T-helper 2 cell treated with Interferon-gamma antibody and Interleukin-4, amounts not matched to agents 100 ng/mL and 5 ng/mL, for 36 hours (primary cell): ENCODE results near the gene RPS6KB1. TPM values are rescaled to one million over a fixed set of nuclear protein-coding genes. Genes with fewer than 3 reads are reported as not detected.
"Not testable (repeated sequence)": the region's sequence is repeated elsewhere in the genome, so short reads cannot be mapped to it uniquely, and the experiment has no call there.

Experiments
- intact Hi-C: fragments of 100-400 bp; cut with micrococcal nuclease; formaldehyde crosslinking; loops from one replicate; pipeline ENCODE4 v1.15.1; 2023
- total RNA-seq: library from RNA; stranded (reverse); gene quantifications from 2 replicates; pipeline ENCODE4 v1.2.3, GENCODE V29; 2022

The RPS6KB1 gene
- total RNA-seq, 1 donor from 2014 or later, result 59.4 TPM

DNA sequence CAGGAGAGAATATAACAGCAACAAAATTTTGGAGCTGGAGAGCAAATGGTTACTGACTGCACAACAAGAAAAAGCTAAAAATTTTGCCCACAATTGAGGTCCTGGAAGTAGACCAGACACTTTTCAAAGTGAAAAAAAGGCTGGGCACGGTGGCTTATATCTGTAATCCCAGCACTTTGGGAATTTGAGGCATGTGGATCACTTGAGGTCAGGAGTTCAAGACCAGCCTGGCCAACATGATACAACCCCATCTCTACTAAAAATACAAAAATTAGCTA, 23.0 kb upstream of the RPS6KB1 start:
- intact Hi-C loops, result no loop called here

- intact Hi-C loops, result no loop called here
Measured at GRCh38 chr17:59870482-59870881, 22.4 kb upstream of the RPS6KB1 start.

GRCh38 chr17:59872351-59872750, 20.6 kb upstream of the RPS6KB1 start:
- intact Hi-C loops, result no loop called here

DNA sequence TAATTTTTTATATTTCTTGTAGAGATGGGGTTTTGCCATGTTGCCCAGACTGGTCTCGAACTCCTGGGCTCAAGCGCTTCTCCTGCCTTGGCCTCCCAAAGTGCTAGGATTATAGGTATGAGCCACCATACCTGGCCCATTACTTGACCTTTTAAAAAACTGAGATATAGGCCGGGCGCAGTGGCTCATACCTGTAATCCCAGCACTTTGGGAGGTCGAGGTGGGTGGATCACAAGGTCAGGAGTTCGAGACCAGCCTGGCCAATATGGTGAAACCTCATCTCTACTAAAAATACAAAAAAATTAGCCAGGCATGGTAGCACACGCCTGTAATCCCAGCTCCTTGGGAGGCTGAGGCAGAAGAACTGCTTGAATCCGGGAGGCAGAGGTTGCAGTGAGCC, 19.5 kb upstream of the RPS6KB1 start:
- intact Hi-C loops, result not testable (repeated sequence)

GRCh38 chr17:59874376-59874775, 18.5 kb upstream of the RPS6KB1 start:
- intact Hi-C loops, result no loop called here

- intact Hi-C loops, result no loop called here
Measured at GRCh38 chr17:59876107-59876506, 16.8 kb upstream of the RPS6KB1 start.

DNA sequence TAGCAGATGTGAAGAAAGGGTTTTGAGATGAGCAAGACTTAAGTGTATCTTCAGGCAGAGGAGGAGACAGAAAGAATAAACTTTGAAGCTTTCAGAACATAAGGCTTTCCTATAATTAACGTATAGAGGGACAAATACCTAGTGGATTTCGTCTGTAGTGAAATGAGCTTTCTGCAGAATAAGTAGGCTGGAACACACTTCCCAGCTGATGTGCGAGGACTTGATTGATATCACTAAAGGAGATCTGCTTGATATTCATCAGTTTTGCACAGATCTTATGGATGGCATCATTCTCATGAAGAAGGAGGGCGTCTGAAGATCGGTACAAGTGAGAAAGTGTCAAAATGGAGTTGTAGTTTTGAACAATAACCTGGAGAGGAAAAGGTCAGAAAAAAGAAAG, 15.0 kb upstream of the RPS6KB1 start:
- intact Hi-C loops, result no loop called here

- intact Hi-C loops, result no loop called here
Measured at GRCh38 chr17:59878624-59879023, 14.3 kb upstream of the RPS6KB1 start.

DNA sequence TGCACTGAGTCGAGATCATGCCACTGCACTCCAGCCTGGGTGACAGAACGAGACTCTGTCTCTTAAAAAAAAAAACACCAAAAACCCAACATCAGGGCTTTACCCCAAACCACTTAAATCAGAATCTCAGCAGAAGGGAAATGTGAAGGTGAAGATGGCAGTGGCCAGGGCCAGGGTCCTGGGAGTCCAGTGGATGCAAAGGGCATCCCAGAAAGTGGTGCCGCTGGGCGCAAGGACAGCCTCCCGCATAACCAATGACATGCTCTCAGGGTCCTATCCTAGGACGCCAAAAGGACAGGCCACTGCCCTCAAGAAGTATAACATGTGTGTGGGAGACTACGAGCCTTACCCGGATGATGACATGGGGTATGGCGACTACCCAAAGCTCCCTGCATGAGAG, 8.1 kb upstream of the RPS6KB1 start:
- intact Hi-C loops, result no loop called here

GRCh38 chr17:59888145-59888750, 4.7 kb upstream of the RPS6KB1 start:
- intact Hi-C loops, result no loop called here

DNA sequence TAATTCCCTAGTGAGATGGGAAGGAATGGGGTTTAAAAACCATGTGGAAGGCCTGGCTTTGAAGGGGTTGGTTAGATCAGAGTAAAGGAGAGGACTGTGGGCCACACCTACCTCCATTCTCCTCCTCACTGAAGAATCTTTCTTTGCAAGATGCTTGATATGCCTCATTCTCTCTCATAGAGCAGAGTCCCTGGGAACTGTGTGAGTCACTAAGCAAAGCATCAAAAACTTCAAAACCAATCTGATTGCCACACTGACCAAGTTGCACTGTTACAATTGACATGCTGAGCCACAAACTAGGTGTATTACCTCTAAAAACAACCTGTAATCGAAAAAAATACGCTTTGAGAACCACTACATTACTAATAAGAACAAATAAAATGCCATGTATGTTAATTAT, 2.2 kb upstream of the RPS6KB1 start:
- intact Hi-C loops, result loop anchor here (5.0 to 10.0 kb wide), 2 partner anchors 74 to 147 kb away; partner anchors contain the start of gene RNFT1

DNA sequence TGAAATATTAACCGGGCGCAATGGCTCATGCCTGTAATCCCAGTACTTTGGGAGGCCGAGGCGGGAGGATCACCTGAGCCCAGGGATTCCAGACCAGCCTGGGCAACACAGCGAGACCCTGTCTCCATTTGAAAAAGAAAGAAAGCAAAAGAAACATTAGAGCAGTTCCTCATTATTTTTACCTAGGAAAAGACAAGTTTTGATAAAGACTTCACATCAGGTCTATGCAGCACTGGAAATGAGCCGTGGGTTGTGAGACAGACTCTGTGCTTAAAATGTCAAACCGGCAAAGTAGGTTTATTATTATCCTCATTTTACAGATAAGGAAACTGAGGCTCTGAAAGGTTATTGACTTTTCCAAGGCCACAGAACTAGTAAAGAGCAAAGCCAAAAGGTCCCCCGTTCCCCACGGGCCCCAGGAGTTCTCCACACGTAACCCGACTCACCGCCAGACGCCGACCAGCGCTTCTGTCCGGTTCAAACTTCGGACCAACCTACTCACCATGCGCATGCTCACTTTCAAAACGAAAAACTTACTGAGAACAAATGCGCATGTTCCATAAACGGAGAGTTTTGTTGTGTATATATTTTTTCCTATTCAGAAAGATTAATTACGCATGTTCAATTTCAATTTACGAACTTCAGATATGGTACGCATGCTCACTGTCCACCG, 534 bp upstream of the RPS6KB1 start:
- intact Hi-C loops, result loop anchor here (2.0 to 10.0 kb wide), 4 partner anchors 54 to 186 kb away; partner anchors contain the start of genes PTRH2, RNFT1 and VMP1

DNA sequence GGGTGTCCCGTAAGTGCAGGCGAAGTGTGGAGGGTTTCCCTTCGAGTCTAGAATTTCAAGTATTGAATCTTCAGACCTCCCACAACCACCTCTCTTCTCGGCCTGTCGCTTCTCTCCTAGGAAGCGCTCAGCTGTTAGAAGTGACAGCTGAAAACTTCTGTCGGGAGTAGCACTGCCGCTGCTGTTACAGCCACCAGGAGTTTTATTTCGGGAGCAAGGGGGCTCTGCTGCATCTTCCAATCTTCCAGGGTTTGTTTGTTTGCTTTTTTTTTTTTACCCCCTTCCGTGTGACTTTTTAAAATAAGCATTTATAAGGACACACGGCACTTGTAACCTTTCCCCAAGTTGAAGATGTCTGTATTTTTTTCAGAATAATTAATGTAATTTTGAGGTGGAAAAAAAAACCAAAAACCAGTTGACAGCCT, 767 bp downstream of the RPS6KB1 start:
- intact Hi-C loops, result loop anchor here (2.0 to 10.0 kb wide), 4 partner anchors 55 to 187 kb away; partner anchors contain the start of genes PTRH2, RNFT1 and VMP1

DNA sequence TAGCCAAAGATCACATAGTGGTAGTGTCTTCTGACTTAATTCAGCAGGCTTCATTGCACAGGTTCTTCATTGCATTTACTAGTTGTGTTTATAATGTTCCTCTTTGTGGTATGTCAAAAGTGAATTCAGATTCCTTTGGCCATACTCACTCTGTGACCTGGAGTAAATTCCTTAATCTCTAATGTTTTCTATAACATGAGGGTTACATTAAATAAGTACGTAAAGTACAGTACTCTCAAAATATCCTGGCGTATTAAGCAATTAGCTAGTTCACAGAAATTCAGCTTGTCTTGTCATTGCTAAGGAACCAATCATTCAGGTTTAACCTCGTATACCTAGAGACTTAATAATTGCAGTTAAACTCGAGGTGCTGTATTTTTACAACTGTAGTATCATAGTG, 4.2 kb downstream of the RPS6KB1 start:
- intact Hi-C loops, result loop anchor here (10.0 kb wide), 1 partner anchor 68 kb away; the partner anchor contains the start of gene RNFT1

- intact Hi-C loops, result loop anchor here (10.0 kb wide), 1 partner anchor 66 kb away; the partner anchor contains the start of gene RNFT1
Measured at GRCh38 chr17:59899099-59899498, 6.2 kb downstream of the RPS6KB1 start.

DNA sequence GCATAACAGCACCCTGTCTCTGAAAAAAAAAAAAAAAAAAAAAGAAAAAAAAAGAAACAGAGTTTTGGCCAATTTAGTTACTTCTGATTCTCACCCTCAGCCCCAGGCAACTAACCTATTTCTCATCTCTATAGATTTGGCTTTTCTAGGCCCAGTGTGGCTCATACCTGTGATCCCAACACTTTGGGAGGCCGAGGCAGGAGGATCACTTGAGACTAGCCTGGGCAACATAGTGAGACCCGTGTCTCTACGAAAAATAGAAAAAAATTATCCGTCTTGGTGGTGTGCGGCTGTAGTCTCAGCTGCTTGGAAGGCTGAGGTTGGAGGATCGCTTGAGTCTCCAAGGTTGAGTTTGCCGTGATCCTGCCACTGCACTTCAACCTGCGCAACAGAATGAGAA, 8.7 kb downstream of the RPS6KB1 start:
- intact Hi-C loops, result no loop called here

- intact Hi-C loops, result no loop called here
Measured at GRCh38 chr17:59903455-59903854, 10.5 kb downstream of the RPS6KB1 start.

DNA sequence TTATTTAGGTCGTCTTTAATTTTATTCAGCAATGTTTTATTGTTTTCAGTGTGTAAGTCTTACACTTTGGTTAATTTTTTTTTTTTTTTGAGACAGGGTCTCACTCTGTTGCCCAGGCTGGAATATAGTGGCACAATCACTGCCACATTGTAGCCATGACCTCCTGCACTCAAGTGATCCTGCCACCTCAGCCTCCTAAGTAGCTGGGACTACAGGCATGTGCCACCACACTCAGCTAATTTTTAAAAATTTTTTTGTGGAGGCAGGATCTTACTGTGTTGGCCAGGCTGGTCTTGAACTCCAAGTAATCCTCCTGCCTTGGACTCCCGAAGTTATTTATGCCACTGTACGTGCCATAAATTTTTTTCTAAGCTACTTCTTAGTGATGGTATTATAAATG, 14.5 kb downstream of the RPS6KB1 start:
- intact Hi-C loops, result no loop called here

GRCh38 chr17:59914274-59914854, 21.4 kb downstream of the RPS6KB1 start:
- intact Hi-C loops, result loop anchor here (5.0 kb wide), 1 partner anchor 123 kb away; no protein-coding TSS in a partner anchor

- intact Hi-C loops, result no loop called here
Measured at GRCh38 chr17:59916446-59916845, 23.5 kb downstream of the RPS6KB1 start.

GRCh38 chr17:59920637-59921036, 27.7 kb downstream of the RPS6KB1 start:
- intact Hi-C loops, result not testable (repeated sequence)

DNA sequence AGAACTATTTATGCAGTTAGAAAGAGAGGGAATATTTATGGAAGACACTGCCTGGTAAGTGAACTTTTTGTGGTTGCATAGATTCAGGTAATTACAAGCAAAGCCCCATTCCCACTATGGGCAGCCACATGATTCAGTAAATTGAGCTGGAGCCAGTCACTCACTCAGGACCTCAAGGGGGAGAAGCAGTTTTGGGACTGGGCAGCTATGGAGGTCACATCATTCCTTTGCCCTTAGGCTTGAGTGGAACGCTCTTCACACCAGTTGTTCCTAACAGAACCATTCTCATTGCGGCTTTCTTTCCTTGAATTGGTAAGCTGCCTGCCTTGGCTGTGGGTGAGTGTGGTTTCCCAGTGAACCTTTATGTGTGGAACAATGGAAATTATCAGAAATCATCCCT, 37.2 kb downstream of the RPS6KB1 start:
- intact Hi-C loops, result not testable (repeated sequence)

GRCh38 chr17:59930768-59931167, 37.8 kb downstream of the RPS6KB1 start:
- intact Hi-C loops, result not testable (repeated sequence)
